Neural progenitor cell (in vitro differentiated cells): ENCODE results near the gene ZDHHC1.
A peak's percentile ranks its signal among the peaks of the same experiment; 100 is the strongest.

Source experiments
- CTCF ChIP-seq: fragments of 200-600 bp; sonication (generic); IDR thresholded peaks from 2 replicates; pipeline ENCODE4 v1.5.1; 2017; ENCODE audit warnings: antibody characterized with exemption, mild to moderate bottlenecking
- EZH2 ChIP-seq: fragments of 200-600 bp; sonication (generic); IDR thresholded peaks from 2 replicates; pipeline ENCODE4 v1.6.1; 2017; ENCODE audit warnings: antibody characterized with exemption, mild to moderate bottlenecking, moderate library complexity
- EZH2phosphoT487 ChIP-seq: fragments of 200-600 bp; sonication (generic); IDR thresholded peaks from 2 replicates; pipeline ENCODE4 v1.6.1; 2017; ENCODE audit warnings: antibody characterized with exemption

DNA sequence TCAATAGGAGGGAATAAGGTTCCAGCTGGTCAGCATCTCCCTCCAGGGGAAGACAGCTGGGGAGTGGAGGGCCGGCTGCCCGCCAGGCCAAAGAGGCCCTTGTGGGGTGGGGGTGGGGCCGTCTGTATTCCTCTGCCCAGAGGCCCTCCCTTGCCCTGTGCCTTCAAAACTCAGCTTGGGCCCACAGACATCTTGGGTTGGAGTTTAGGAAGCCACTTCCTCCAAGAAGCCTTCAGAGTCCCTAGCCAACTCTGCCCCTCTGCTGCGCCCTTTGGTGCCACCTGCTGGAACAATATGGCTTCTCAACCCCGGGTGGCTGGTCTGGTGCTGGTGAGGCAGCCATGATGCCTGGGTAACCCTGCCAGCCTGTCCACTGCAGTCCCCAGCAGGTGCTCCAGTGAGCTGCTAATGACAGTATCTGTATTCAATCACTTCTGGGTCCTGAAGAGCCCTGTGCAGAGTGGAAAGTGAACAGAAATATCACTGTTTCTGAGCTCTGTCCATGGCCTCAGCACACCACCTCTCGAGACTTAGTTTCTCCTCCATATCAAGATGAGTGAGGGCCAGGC is 31.3 kb upstream of the ZDHHC1 start:
- TF ChIP-seq CTCF (peak; percentile 36), EZH2 (no peak), EZH2phosphoT487 (no peak)
